Loucy (cell line): Measurements from ENCODE around the gene CLDN10.
"Not testable (repeated sequence)": the region's sequence is repeated elsewhere in the genome, so short reads cannot be mapped to it uniquely, and the experiment has no call there.

Source experiments
- H2AFZ ChIP-seq: fragments of 200-600 bp; sonication (generic); 2 replicates; pipeline ENCODE4 v1.6.0; 2016; ENCODE audit warnings: antibody characterized with exemption, mild to moderate bottlenecking, low read length, moderate library complexity
- H3F3A ChIP-seq: fragments of 200-600 bp; 2 replicates; pipeline ENCODE4 v1.6.0; 2016; ENCODE audit warnings: antibody characterized with exemption, low read depth, mild to moderate bottlenecking
- H3K27me3 ChIP-seq: fragments of 200-600 bp; sonication (generic); 2 replicates; pipeline ENCODE4 v1.6.1; 2014; ENCODE audit warnings: low read length, mild to moderate bottlenecking; ENCODE audit not compliant: insufficient read depth, poor library complexity, severe bottlenecking
- H3K36me3 ChIP-seq: fragments of 200-600 bp; sonication (generic); 2 replicates; pipeline ENCODE4 v1.6.1; 2016; ENCODE audit warnings: low read length; ENCODE audit not compliant: insufficient read depth
- H3K4me1 ChIP-seq: fragments of 200-600 bp; sonication (generic); 2 replicates; pipeline ENCODE4 v1.5.1; 2014; ENCODE audit warnings: low read length, mild to moderate bottlenecking; ENCODE audit not compliant: insufficient read depth, poor library complexity, severe bottlenecking
- H3K4me2 ChIP-seq: fragments of 200-600 bp; sonication (generic); 2 replicates; pipeline ENCODE4 v1.6.0; 2014; ENCODE audit warnings: antibody characterized with exemption, low read length, low read depth, mild to moderate bottlenecking; ENCODE audit not compliant: poor library complexity, severe bottlenecking
- H3K4me3 ChIP-seq: fragments of 200-600 bp; sonication (generic); 2 replicates; pipeline ENCODE4 v1.5.1; 2014; ENCODE audit warnings: low read length, mild to moderate bottlenecking, mixed read lengths; ENCODE audit not compliant: poor library complexity, severe bottlenecking
- H3K79me2 ChIP-seq: fragments of 200-600 bp; sonication (generic); 2 replicates; pipeline ENCODE4 v1.6.1; 2014; ENCODE audit warnings: low read length; ENCODE audit not compliant: insufficient read depth
- H3K9ac ChIP-seq: fragments of 200-600 bp; sonication (generic); 2 replicates; pipeline ENCODE4 v1.6.0; 2014; ENCODE audit warnings: mild to moderate bottlenecking, low read depth, low read length, moderate library complexity; ENCODE audit not compliant: poor library complexity, severe bottlenecking
- H3K9me2 ChIP-seq: fragments of 200-600 bp; sonication (generic); replicated peaks from 2 replicates; pipeline ENCODE4 v1.6.1; 2016; ENCODE audit warnings: low read depth, low read length, mixed read lengths
- H3K9me3 ChIP-seq: fragments of 200-600 bp; sonication (generic); 2 replicates; pipeline ENCODE4 v1.6.1; 2014; ENCODE audit warnings: mild to moderate bottlenecking, antibody characterized with exemption, low read length, low read depth; ENCODE audit not compliant: insufficient read depth
- H4K20me1 ChIP-seq: fragments of 200-600 bp; sonication (generic); 2 replicates; pipeline ENCODE4 v1.6.0; 2014; ENCODE audit warnings: antibody characterized with exemption, low read length, mild to moderate bottlenecking; ENCODE audit not compliant: insufficient read depth, poor library complexity, severe bottlenecking
- CTCF ChIP-seq: fragments of 200-600 bp; sonication (generic); conservative IDR thresholded peaks from 2 replicates; pipeline ENCODE4 v1.5.1; 2014; ENCODE audit warnings: mild to moderate bottlenecking, antibody characterized with exemption, low read length
- EZH2phosphoT487 ChIP-seq: fragments of 200-600 bp; IDR thresholded peaks from 2 replicates; pipeline ENCODE4 v1.6.1; 2018; ENCODE audit warnings: antibody characterized with exemption, mild to moderate bottlenecking, moderate library complexity, borderline replicate concordance

The CLDN10 gene

GRCh38 chr13:95512957-95513356 is 39.6 kb upstream of the CLDN10 start:
- Histone ChIP-seq H3K9me2 (no peaks in the 10 kb centered on the region), H3K27me3 (no peaks in the 10 kb centered on the region), H3K4me2 (no peak overlapping the region), H2AFZ (no peak overlapping the region), H3K9ac (no peak overlapping the region), H4K20me1 (no peaks in the 10 kb centered on the region), H3K4me1 (no peaks in the 10 kb centered on the region), H3K36me3 (no peaks in the 10 kb centered on the region), H3K9me3 (no peaks in the 10 kb centered on the region), H3K4me3 (no peak overlapping the region), H3F3A (no peaks in the 10 kb centered on the region), H3K79me2 (no peaks in the 10 kb centered on the region)
- TF ChIP-seq EZH2phosphoT487 (no peak), CTCF (no peak)

GRCh38 chr13:95515606-95516005 is 36.9 kb upstream of the CLDN10 start:
- H2AFZ ChIP-seq, H4K20me1 ChIP-seq, H3K4me2 ChIP-seq, H3K79me2 ChIP-seq, H3K27me3 ChIP-seq, H3K9me2 ChIP-seq, H3K9me3 ChIP-seq, H3K4me3 ChIP-seq, H3F3A ChIP-seq, H3K4me1 ChIP-seq, H3K9ac ChIP-seq, H3K36me3 ChIP-seq: not testable (repeated sequence)

- H3K4me2 ChIP-seq, result no peak overlapping the region
- H2AFZ ChIP-seq, result no peak overlapping the region
- no peak for TF ChIP-seq EZH2phosphoT487
- no peak for TF ChIP-seq CTCF
These were observed 36.5 kb upstream of the CLDN10 start for GRCh38 chr13:95516021-95516420.

GRCh38 chr13:95516492-95516891 is 36.0 kb upstream of the CLDN10 start:
- Histone ChIP-seq H3K4me2 (no peak overlapping the region), H3K27me3 (no peaks in the 10 kb centered on the region), H3K9ac (no peak overlapping the region), H3K36me3 (no peaks in the 10 kb centered on the region), H3K9me3 (no peaks in the 10 kb centered on the region), H3K79me2 (no peaks in the 10 kb centered on the region), H4K20me1 (no peaks in the 10 kb centered on the region), H3K9me2 (no peaks in the 10 kb centered on the region), H3K4me3 (no peak overlapping the region), H3K4me1 (no peaks in the 10 kb centered on the region), H3F3A (no peaks in the 10 kb centered on the region), H2AFZ (no peak overlapping the region)
- no peak for TF ChIP-seq CTCF

More at GRCh38 chr13:95516021-95516420, 36.5 kb upstream of the CLDN10 start:
- no peaks in the 10 kb centered on the region for H4K20me1 ChIP-seq
- no peak overlapping the region for H3K9ac ChIP-seq
- H3K36me3 ChIP-seq, result no peaks in the 10 kb centered on the region
- H3K9me2 ChIP-seq, result no peaks in the 10 kb centered on the region
- no peaks in the 10 kb centered on the region for H3K9me3 ChIP-seq
- H3K27me3 ChIP-seq, result no peaks in the 10 kb centered on the region
- no peak overlapping the region for H3K4me3 ChIP-seq
- H3F3A ChIP-seq, result no peaks in the 10 kb centered on the region
- H3K4me1 ChIP-seq, result no peaks in the 10 kb centered on the region
- H3K79me2 ChIP-seq, result no peaks in the 10 kb centered on the region
